GM12878 (cell line): ENCODE results near the gene GADD45A. TPM values are rescaled to one million over a fixed set of nuclear protein-coding genes. Genes with fewer than 3 reads are reported as not detected.

ENCODE experiments used
- ATAC-seq: fragments of 200-7000 bp; cut with Tn5 transposase; 3 replicates; pipeline ENCODE4 v1.9.1; 2020; ENCODE audit warnings: mild to moderate bottlenecking, moderate library complexity
- BruUV-seq: library from RNA; stranded (reverse); fragments of 400-500 nt; replicated peaks from 2 replicates; lab custom pipeline; 2021; lab: Mats Ljungman, UMichigan
- CTCF ChIA-PET: fragments of 300-600 bp; sonication (Branson Sonifier 250); formaldehyde crosslinking; extraction: SDS; loops from one replicate; lab custom pipeline; 2021; ENCODE audit warnings: inconsistent platforms; lab: Yijun Ruan, JAX
- POLR2A ChIA-PET: fragments of 350-600 bp; formaldehyde crosslinking; extraction: SDS; loops from one replicate; lab custom pipeline; 2021; ENCODE audit warnings: inconsistent platforms; lab: Charles Lee
- RAD21 ChIA-PET: fragments of 300-600 bp; sonication (Branson Sonifier 250); formaldehyde crosslinking; loops from one replicate; lab custom pipeline; 2023; ENCODE audit warnings: antibody characterized with exemption; ENCODE audit not compliant: unreplicated experiment; lab: Charles Lee
- SMC1A ChIA-PET: fragments of 300-600 bp; sonication (Branson Sonifier 250); formaldehyde crosslinking; loops from one replicate; lab custom pipeline; 2023; ENCODE audit not compliant: unreplicated experiment, uncharacterized antibody; lab: Charles Lee
- DNase-seq: peaks from one replicate; pipeline ENCODE4 v3.0.0-alpha.2; 2011; ENCODE audit warnings: low read depth, low spot score
- FAIRE-seq: peaks from 3 replicates; lab custom pipeline; 2011; peaks lifted over from hg19 to GRCh38; lab: Jason Lieb, UNC
- H2AFZ ChIP-seq: 2 replicates; pipeline ENCODE4 v1.6.0; 2011; ENCODE audit warnings: low read depth, low read length, control low read depth; ENCODE audit not compliant: control insufficient read depth
- H3K27ac ChIP-seq: 2 replicates; pipeline ENCODE4 v1.5.1; 2011; ENCODE audit warnings: control low read depth; ENCODE audit not compliant: control insufficient read depth, insufficient read depth
- H3K27me3 ChIP-seq, 2 experiments: replicated peaks in 1 of 2; 2 replicates each; pipeline versions ENCODE4 v1.6.0 to v1.6.1; 2011; ENCODE audit warnings: low read length in 1 of 2; ENCODE audit not compliant: control insufficient read depth in 2 of 2, insufficient read depth in 2 of 2
- H3K36me3 ChIP-seq, 2 experiments: 2 replicates each; pipeline ENCODE4 v1.5.1; 2011; ENCODE audit warnings: low read length in 1 of 2; ENCODE audit not compliant: control insufficient read depth in 2 of 2, insufficient read depth in 2 of 2
- H3K4me1 ChIP-seq: 2 replicates; pipeline ENCODE4 v1.6.1; 2011; ENCODE audit warnings: mild to moderate bottlenecking, low read length, moderate library complexity, mixed read lengths; ENCODE audit not compliant: control insufficient read depth, insufficient read depth
- H3K4me2 ChIP-seq: 2 replicates; pipeline ENCODE4 v1.6.0; 2011; ENCODE audit warnings: control low read depth; ENCODE audit not compliant: control insufficient read depth, insufficient read depth
- H3K4me3 ChIP-seq: fragments of 200-600 bp; sonication (generic); 2 replicates; pipeline ENCODE4 v1.5.1; 2016
- H3K79me2 ChIP-seq: 2 replicates; pipeline ENCODE4 v1.6.0; 2011; ENCODE audit warnings: low read length; ENCODE audit not compliant: control insufficient read depth, insufficient read depth
- H3K9ac ChIP-seq: 2 replicates; pipeline ENCODE4 v1.8.0; 2011; ENCODE audit warnings: low read length, control low read depth, mixed read lengths; ENCODE audit not compliant: control insufficient read depth, insufficient read depth
- H3K9me3 ChIP-seq: replicated peaks from 3 replicates; pipeline ENCODE4 v1.5.1; 2011; ENCODE audit warnings: mild to moderate bottlenecking, low read length; ENCODE audit not compliant: control insufficient read depth, insufficient read depth
- H4K20me1 ChIP-seq: 2 replicates; pipeline ENCODE4 v1.6.0; 2011; ENCODE audit not compliant: control insufficient read depth, insufficient read depth
- CHD2 ChIP-seq: IDR thresholded peaks from 2 replicates; pipeline ENCODE4 v1.6.1; 2011; ENCODE audit warnings: low read depth, low read length, improper control_type of control experiment, borderline replicate concordance
- CREB1 ChIP-seq: IDR thresholded peaks from 2 replicates; pipeline ENCODE4 v1.6.1; 2012; ENCODE audit warnings: low read depth, mild to moderate bottlenecking, inconsistent platforms
- ESRRA ChIP-seq: IDR thresholded peaks from 2 replicates; pipeline ENCODE4 v1.6.1; 2012; ENCODE audit warnings: mild to moderate bottlenecking, low read length, improper control_type of control experiment
- FOS ChIP-seq: IDR thresholded peaks from 3 replicates; pipeline ENCODE4 v1.6.1; 2011; ENCODE audit warnings: borderline replicate concordance; ENCODE audit not compliant: insufficient read length; ENCODE audit errors: extremely low read depth
- IRF5 ChIP-seq: fragments of 450-650 bp; IDR thresholded peaks from 2 replicates; pipeline ENCODE4 v1.6.1; 2017; ENCODE audit warnings: borderline replicate concordance
- MLLT1 ChIP-seq: fragments of 450-650 bp; IDR thresholded peaks from 2 replicates; pipeline ENCODE4 v1.6.1; 2016; ENCODE audit warnings: mild to moderate bottlenecking
- NFXL1 ChIP-seq: fragments of 450-650 bp; IDR thresholded peaks from 2 replicates; pipeline ENCODE4 v1.6.1; 2017; ENCODE audit warnings: antibody characterized with exemption, mild to moderate bottlenecking, borderline replicate concordance
- NR2C1 ChIP-seq: fragments of 450-650 bp; IDR thresholded peaks from 2 replicates; pipeline ENCODE4 v1.6.1; 2017; ENCODE audit warnings: antibody characterized with exemption, mild to moderate bottlenecking, moderate library complexity
- NR2C2 ChIP-seq: IDR thresholded peaks from 2 replicates; pipeline ENCODE4 v1.6.1; 2011; ENCODE audit warnings: borderline replicate concordance, low read depth; ENCODE audit not compliant: control insufficient read depth, insufficient read length
- NRF1 ChIP-seq: conservative IDR thresholded peaks from 2 replicates; pipeline ENCODE4 v1.6.1; 2011; ENCODE audit warnings: mild to moderate bottlenecking, low read depth, low read length, improper control_type of control experiment
- PBX3 ChIP-seq: IDR thresholded peaks from 2 replicates; pipeline ENCODE4 v1.6.1; 2011; ENCODE audit warnings: mild to moderate bottlenecking, low read depth, low read length, moderate library complexity; ENCODE audit not compliant: insufficient replicate concordance
- PML ChIP-seq: IDR thresholded peaks from 2 replicates; pipeline ENCODE4 v1.6.1; 2012; ENCODE audit warnings: low read length, inconsistent platforms
- RBBP5 ChIP-seq: fragments of 200-600 bp; sonication (generic); conservative IDR thresholded peaks from 2 replicates; pipeline ENCODE4 v1.6.1; 2016
- RCOR1 ChIP-seq: conservative IDR thresholded peaks from 2 replicates; pipeline ENCODE4 v1.6.1; 2012; ENCODE audit warnings: low read depth, low read length, improper control_type of control experiment
- TAF1 ChIP-seq: IDR thresholded peaks from 2 replicates; pipeline ENCODE4 v1.6.1; 2011; ENCODE audit warnings: mild to moderate bottlenecking, low read depth, low read length, borderline replicate concordance
- TCF7 ChIP-seq: IDR thresholded peaks from 2 replicates; pipeline ENCODE4 v1.6.1; 2014; ENCODE audit warnings: antibody characterized with exemption, borderline replicate concordance
- USF2 ChIP-seq: IDR thresholded peaks from 2 replicates; pipeline ENCODE4 v1.6.1; 2011; ENCODE audit warnings: low read depth, low read length, improper control_type of control experiment, borderline replicate concordance
- WGBS: methylation state at CpG from one replicate; pipeline ENCODE4 v1.1.6; 2016; ENCODE audit warnings: low lambda C conversion rate; ENCODE audit not compliant: insufficient replicate concordance, insufficient coverage; ENCODE audit errors: missing lambda C conversion rate; 5-methylcytosine and 5-hydroxymethylcytosine counted together
- in situ Hi-C: fragments of 300-500 bp; cut with MboI; formaldehyde crosslinking; loops from 9 replicates; pipeline ENCODE4 v1.14.3; 2018; ENCODE audit warnings: mixed read lengths
- intact Hi-C: fragments of 100-400 bp; cut with micrococcal nuclease; formaldehyde crosslinking; loops from one replicate; pipeline ENCODE4 v1.14.2; 2022; ENCODE audit not compliant: unreplicated experiment
- polyA plus RNA-seq, 11 experiments: library from polyadenylated mRNA; depleted of rRNA in 4 of 11; unstranded in 6 of 11; stranded (reverse) in 5 of 11; fragments of >200 nt; fragmentation: Nextera tagmentation in 4 of 11; fragmentation: Illumina TruSeq in 1 of 11; extraction: Ambion mirVana in 4 of 11; extraction: Trizol in 1 of 11; gene quantifications; 1 replicate in 1 of 11; 2 replicates in 10 of 11; pipeline versions ENCODE4 v1.2.1 to v1.2.3, GENCODE V29; 2011 to 2016; ENCODE audit warnings: inconsistent platforms in 2 of 11, missing spikeins in 2 of 11, low read depth in 1 of 11
- total RNA-seq, 4 experiments: library from RNA; depleted of rRNA in 3 of 4; stranded (reverse); fragments of >200 nt in 3 of 4; fragmentation: Illumina TruSeq in 1 of 4; extraction: Trizol in 1 of 4; gene quantifications; 2 replicates each; pipeline versions ENCODE4 v1.2.1 to v1.2.3, GENCODE V29; 2013 to 2021

The GADD45A gene
- total and polyA plus RNA-seq, 10 of the 15 experiments (the other 5 are each of a cell fraction or from before 2014, with no cell fraction given), result 4.7 to 48.9 (median 18.5) TPM

- Histone ChIP-seq H3K4me2 (no peak overlapping the region), H3K9me3 (no peaks in the 10 kb centered on the region), H3K27ac (no peak overlapping the region)
- BruUV-seq, result no TSS peak
- TF ChIP-seq PBX3, result no peak
- TF ChIP-seq TCF7, result no peak
- TF ChIP-seq ESRRA, result no peak
- TF ChIP-seq MLLT1, result no peak
- TF ChIP-seq IRF5, result no peak
- TF ChIP-seq NR2C2, result no peak
- no peak for TF ChIP-seq RBBP5
- TF ChIP-seq PML, result no peak
- TF ChIP-seq NRF1, result no peak
- no peak for TF ChIP-seq CREB1
- TF ChIP-seq CHD2, result no peak
- TF ChIP-seq TAF1, result no peak
- no peak for TF ChIP-seq NFXL1
- no peak for TF ChIP-seq FOS
- TF ChIP-seq USF2, result no peak
- TF ChIP-seq RCOR1, result no peak
- no peak for TF ChIP-seq NR2C1
- TF ChIP-seq, all 136 proteins: peak for 0
- ATAC-seq (no peak), DNase-seq (no peak), FAIRE-seq (no peak)
- Histone ChIP-seq H3K9ac (no peak overlapping the region), H3K27me3 (no peaks in the 10 kb centered on the region; a peak in 2 of 4 replicates), H3K4me3 (no peak overlapping the region), H3K4me1 (no peaks in the 10 kb centered on the region), H2AFZ (no peak overlapping the region), H4K20me1 (no peaks in the 10 kb centered on the region), H3K36me3 (no peaks in the 10 kb centered on the region), H3K79me2 (no peaks in the 10 kb centered on the region)
- ChIA-PET CTCF (interaction anchor here (0.7 to 1.7 kb wide), 7 partner anchors 9 to 490 kb away, joined by 3 to 8 read pairs (median 3); no protein-coding TSS in a partner anchor), POLR2A (no interaction called here), RAD21 (interaction anchor here (1.3 to 2.0 kb wide), 2 partner anchors 22 to 58 kb away, joined by 4 to 6 read pairs; no protein-coding TSS in a partner anchor), SMC1A (interaction anchor here (0.8 to 2.4 kb wide), 8 partner anchors 10 to 133 kb away, joined by 3 to 9 read pairs (median 4); no protein-coding TSS in a partner anchor)
- intact Hi-C loops (no loop called here), in situ Hi-C loops (no loop called here)
- WGBS, result 38% methylated on average over 2 of the region's 2 CpGs
These were observed 16.9 kb downstream of the GADD45A start for GRCh38 chr1:67701876-67702275.
